K562 (cell line): Measurements from ENCODE around the gene MMP24OS. TPM values are rescaled to one million over a fixed set of nuclear protein-coding genes. Genes with fewer than 3 reads are reported as not detected.

ENCODE experiments used
- ATAC-seq: fragments of 200-7000 bp; cut with Tn5 transposase; 3 replicates; pipeline ENCODE4 v1.9.1; 2020; ENCODE audit warnings: moderate library complexity
- BruUV-seq: library from RNA; stranded (reverse); fragments of 400-500 nt; replicated peaks from 2 replicates; lab custom pipeline; 2021; lab: Mats Ljungman, UMichigan
- CTCF ChIA-PET: fragments of 300-600 bp; formaldehyde crosslinking; extraction: SDS; loops from one replicate; lab custom pipeline; 2021; ENCODE audit warnings: low intra/inter-chr PET ratio; lab: Yijun Ruan, JAX
- POLR2A ChIA-PET: fragments of 300-600, 350-650 bp; sonication (Branson Sonifier 250); formaldehyde crosslinking; extraction: SDS; loops from one replicate; lab custom pipeline; 2021; ENCODE audit warnings: antibody characterized with exemption, inconsistent platforms; lab: Yijun Ruan, JAX
- DNase-seq, 4 experiments: peaks; one replicate each; pipeline versions ENCODE4 v3.0.0 to v3.0.0-alpha.2; 2011 to 2018; ENCODE audit warnings: low spot score in 3 of 4, mixed read lengths in 3 of 4; ENCODE audit errors: extremely low read depth in 1 of 4
- FAIRE-seq: peaks from 2 replicates; lab custom pipeline; 2011; peaks lifted over from hg19 to GRCh38; lab: Jason Lieb, UNC
- H2AFZ ChIP-seq: 2 replicates; pipeline ENCODE4 v1.6.0; 2011; ENCODE audit warnings: low read depth, low read length, control low read depth, inconsistent platforms
- H3K27ac ChIP-seq: fragments of 200-600 bp; 3 replicates; pipeline ENCODE4 v1.8.0; 2011; ENCODE audit warnings: low read depth, mild to moderate bottlenecking, control low read depth, inconsistent platforms, low read length, moderate library complexity, mixed read lengths; ENCODE audit errors: extremely low read depth
- H3K27me3 ChIP-seq, 2 experiments: fragments of 300-600 bp in 1 of 2; 2 replicates in 1 of 2; 3 replicates in 1 of 2; pipeline versions ENCODE4 v1.6.0 to v1.8.0; 2011; ENCODE audit warnings: inconsistent platforms in 2 of 2, low read length in 2 of 2, mild to moderate bottlenecking in 1 of 2, mixed read lengths in 1 of 2, moderate library complexity in 1 of 2; ENCODE audit not compliant: control insufficient read depth in 2 of 2, insufficient read depth in 2 of 2
- H3K36me3 ChIP-seq: fragments of 300-600 bp; 3 replicates; pipeline ENCODE4 v1.8.0; 2011; ENCODE audit warnings: mild to moderate bottlenecking, low read length, inconsistent platforms; ENCODE audit not compliant: control insufficient read depth, insufficient read depth
- H3K4me1 ChIP-seq, 2 experiments: fragments of 200-600 bp in 1 of 2; replicated peaks in 1 of 2; 2 replicates in 1 of 2; 3 replicates in 1 of 2; pipeline versions ENCODE4 v1.5.1 to v1.8.0; 2011; ENCODE audit warnings: inconsistent platforms in 2 of 2, low read length in 2 of 2, mild to moderate bottlenecking in 1 of 2, mixed read lengths in 1 of 2, moderate library complexity in 1 of 2; ENCODE audit not compliant: control insufficient read depth in 2 of 2, insufficient read depth in 2 of 2
- H3K4me2 ChIP-seq: 2 replicates; pipeline ENCODE4 v1.6.1; 2011; ENCODE audit warnings: low read length, control low read depth, inconsistent platforms, mixed read lengths; ENCODE audit not compliant: insufficient read depth
- H3K4me3 ChIP-seq: fragments of 200-600 bp; sonication (generic), shearing (Covaris generic); 2 replicates; pipeline ENCODE4 v1.5.1; 2016; ENCODE audit warnings: control low read depth, inconsistent platforms
- H3K79me2 ChIP-seq: fragments of 200-600 bp; 3 replicates; pipeline ENCODE4 v1.8.0; 2011; ENCODE audit warnings: low read length, inconsistent platforms; ENCODE audit not compliant: control insufficient read depth, insufficient read depth
- H3K9ac ChIP-seq, 2 experiments: 2 replicates each; pipeline versions ENCODE4 v1.6.0 to v1.6.1; 2011; ENCODE audit warnings: low read depth in 2 of 2, low read length in 2 of 2, control low read depth in 1 of 2, inconsistent platforms in 1 of 2, mild to moderate bottlenecking in 1 of 2, mixed read lengths in 1 of 2; ENCODE audit not compliant: insufficient read depth in 1 of 2
- H3K9me1 ChIP-seq: one replicate; pipeline ENCODE4 v1.6.0; 2011; ENCODE audit warnings: inconsistent platforms, mild to moderate bottlenecking, low read length, moderate library complexity; ENCODE audit not compliant: control insufficient read depth, insufficient read depth
- H3K9me3 ChIP-seq: replicated peaks from 2 replicates; pipeline ENCODE4 v1.5.1; 2011; ENCODE audit warnings: low read depth, low read length, inconsistent platforms; ENCODE audit not compliant: control insufficient read depth, insufficient read depth
- H4K20me1 ChIP-seq: replicated peaks from 2 replicates; pipeline ENCODE4 v1.6.1; 2011; ENCODE audit warnings: low read length, inconsistent platforms, mixed read lengths; ENCODE audit not compliant: control insufficient read depth, insufficient read depth
- ARID3B ChIP-seq: fragments of 250-450 bp; sonication (Bioruptor Pico); IDR thresholded peaks from 2 replicates; pipeline ENCODE4 v1.4.0; 2020; ENCODE audit warnings: borderline replicate concordance
- DMBX1 ChIP-seq: fragments of 250-450 bp; sonication (Bioruptor Pico); IDR thresholded peaks from 2 replicates; pipeline ENCODE4 v1.8.0; 2022; ENCODE audit warnings: inconsistent platforms, mild to moderate bottlenecking, moderate library complexity, borderline replicate concordance
- GTF3C2 ChIP-seq: IDR thresholded peaks from 3 replicates; pipeline ENCODE4 v1.6.1; 2011; ENCODE audit warnings: borderline replicate concordance, mild to moderate bottlenecking, moderate library complexity; ENCODE audit not compliant: insufficient read length; ENCODE audit errors: extremely low read depth
- HCFC1 ChIP-seq: IDR thresholded peaks from 2 replicates; pipeline ENCODE4 v1.6.1; 2012; ENCODE audit warnings: low read depth, low read length, improper control_type of control experiment
- HNRNPK ChIP-seq: fragments of 200-400 bp; formaldehyde crosslinking; IDR thresholded peaks from one replicate; pipeline ENCODE4 v1.6.1; 2018; ENCODE audit warnings: mild to moderate bottlenecking, low read depth, low read length; ENCODE audit not compliant: poor library complexity, severe bottlenecking
- HNRNPLL ChIP-seq: fragments of 200-400 bp; formaldehyde crosslinking; IDR thresholded peaks from 2 replicates; pipeline ENCODE4 v1.6.1; 2017; ENCODE audit warnings: low read length, low read depth, mild to moderate bottlenecking; ENCODE audit not compliant: poor library complexity, severe bottlenecking
- NR1H2 ChIP-seq: sonication (generic); formaldehyde crosslinking; IDR thresholded peaks from 2 replicates; pipeline ENCODE4 v1.4.0; 2020; ENCODE audit warnings: mild to moderate bottlenecking, missing genetic modification reagents
- NR2C1 ChIP-seq, 2 experiments: fragments of 450-650 bp; IDR thresholded peaks; 2 replicates each; pipeline ENCODE4 v1.6.1; 2017; ENCODE audit warnings: mild to moderate bottlenecking in 2 of 2, antibody characterized with exemption in 1 of 2, inconsistent platforms in 1 of 2, missing compliant biosample characterization in 1 of 2, missing genetic modification characterization in 1 of 2
- NR2F6 ChIP-seq: fragments of 450-650 bp; formaldehyde crosslinking; IDR thresholded peaks from 2 replicates; pipeline ENCODE4 v1.4.0; 2020; ENCODE audit warnings: mild to moderate bottlenecking
- SMARCA4 ChIP-seq: fragments of 450-650 bp; IDR thresholded peaks from 2 replicates; pipeline ENCODE4 v1.6.1; 2016
- ZNF24 ChIP-seq: fragments of 450-650 bp; IDR thresholded peaks from 2 replicates; pipeline ENCODE4 v1.6.1; 2016
- ZNF511 ChIP-seq: sonication (generic); formaldehyde crosslinking; IDR thresholded peaks from 2 replicates; pipeline ENCODE4 v1.8.0; 2022; ENCODE audit warnings: mild to moderate bottlenecking, missing genetic modification reagents
- WGBS: fragments of 100-300 bp; shearing (Covaris generic); methylation state at CpG from one replicate; pipeline ENCODE4 v1.1.6; 2016; ENCODE audit warnings: low coverage, mixed read lengths; ENCODE audit not compliant: insufficient coverage; ENCODE audit errors: missing lambda C conversion rate; 5-methylcytosine and 5-hydroxymethylcytosine counted together
- in situ Hi-C: fragments of 300-500 bp; cut with MboI; formaldehyde crosslinking; loops from 4 replicates; pipeline ENCODE4 v1.15.0; 2018; ENCODE audit warnings: inconsistent platforms, mixed read lengths
- intact Hi-C: fragments of 100-400 bp; cut with micrococcal nuclease; formaldehyde crosslinking; loops from 2 replicates; pipeline ENCODE4 v1.14.2; 2022
- polyA plus RNA-seq, 8 experiments: library from polyadenylated mRNA; depleted of rRNA in 4 of 8; stranded (reverse) in 5 of 8; unstranded in 3 of 8; fragments of >200 nt; fragmentation: Nextera tagmentation in 2 of 8; fragmentation: Illumina TruSeq in 1 of 8; extraction: Ambion mirVana in 2 of 8; extraction: Trizol in 1 of 8; gene quantifications; 2 replicates each; pipeline versions ENCODE4 v1.2.1 to v1.2.3, GENCODE V29; 2011 to 2014; ENCODE audit warnings: inconsistent platforms in 1 of 8, missing spikeins in 1 of 8
- total RNA-seq, 7 experiments: library from RNA; depleted of rRNA in 6 of 7; stranded (reverse); fragments of >200 nt in 6 of 7; fragmentation: Illumina TruSeq in 2 of 7; extraction: Trizol in 2 of 7; gene quantifications; 2 replicates each; pipeline versions ENCODE4 v1.2.1 to v1.2.3, GENCODE V29; 2011 to 2021; ENCODE audit warnings: low replicate concordance in 1 of 7
- TF ChIP-seq, protein P1 (sequence below): fragments of 450-650 bp; IDR thresholded peaks from 2 replicates; pipeline ENCODE4 v1.6.1; 2016; ENCODE audit warnings: low read depth, mild to moderate bottlenecking, moderate library complexity
- TF ChIP-seq, protein P2 (sequence below), 3 experiments: fragments of 200-800 bp in 1 of 3; sonication (Bioruptor generic) in 1 of 3; sonication (generic) in 1 of 3; formaldehyde crosslinking in 1 of 3; IDR thresholded peaks; 2 replicates each; pipeline versions ENCODE4 v1.6.1 to v1.8.0; 2016 to 2022; ENCODE audit warnings: mild to moderate bottlenecking in 2 of 3, missing compliant biosample characterization in 2 of 3, missing genetic modification characterization in 2 of 3, missing genetic modification reagents in 1 of 3

Gene MMP24OS
- total and polyA plus RNA-seq, 9 of the 15 experiments (the other 6 are each of a cell fraction or from before 2014, with no cell fraction given): 0.92 to 41.5 (median 11.4) TPM

DNA sequence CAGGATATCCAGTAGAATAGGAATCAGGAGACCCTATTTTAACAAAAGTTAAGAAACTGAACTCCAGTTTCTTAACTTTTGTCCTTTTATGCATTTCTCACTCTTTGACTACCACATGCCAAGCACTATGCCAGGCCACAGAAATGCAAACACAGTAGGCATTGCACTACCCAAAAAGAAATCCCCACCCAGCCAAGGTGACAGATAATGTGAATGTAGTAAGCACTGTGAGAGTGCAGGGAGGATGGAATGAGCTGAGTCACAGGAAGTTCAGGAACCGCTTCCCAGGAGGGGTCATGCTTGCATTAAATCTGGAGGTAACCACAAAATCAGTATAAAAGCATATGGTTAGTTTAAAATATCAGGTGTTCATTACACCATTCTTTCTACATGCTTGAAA lies 34.4 kb upstream of the MMP24OS start:
- H3K79me2 ChIP-seq: no peaks in the 10 kb centered on the region
- H3K27ac ChIP-seq: peak overlapping the region; percentile 22; the same call in 1 of the 3 replicates
- in situ Hi-C loops: loop anchor here (25.0 kb wide), 1 partner anchor 125 kb away; the partner anchor contains the start of gene GDF5
- H3K4me1 ChIP-seq: peaks cover 0 to 16% of the 10 kb centered on the region in 2 experiments; a peak in 4 of 5 replicates
- no peaks in the 10 kb centered on the region for H3K9me1 ChIP-seq
- no peak overlapping the region for H3K9ac ChIP-seq
- peak; percentile 74 for FAIRE-seq
- peak; percentile 83 for ATAC-seq
- no TSS peak for BruUV-seq
- intact Hi-C loops: no loop called here
- H3K9me3 ChIP-seq: no peaks in the 10 kb centered on the region
- ChIA-PET POLR2A (interaction anchor here (0.8 to 1.4 kb wide), 3 partner anchors 20 to 142 kb away, joined by 3 to 4 read pairs (median 3); no protein-coding TSS in a partner anchor), CTCF (no interaction called here)
- no peaks in the 10 kb centered on the region for H4K20me1 ChIP-seq
- no peak overlapping the region for H3K4me3 ChIP-seq
- 0% methylated on average over 1 of the region's 1 CpG for WGBS
- no peaks in the 10 kb centered on the region for H3K27me3 ChIP-seq
- no peak overlapping the region for H3K4me2 ChIP-seq
- H2AFZ ChIP-seq: no peak overlapping the region
- peak in 2 of 4 experiments; percentile 39 to 65 for DNase-seq
- peaks cover 10% of the 10 kb centered on the region; the same call in 2 of the 3 replicates for H3K36me3 ChIP-seq
- TF ChIP-seq NR1H2 (no peak), HNRNPK (no peak), HCFC1 (no peak), NR2F6 (CRISPR knock-in tag) (no peak), SMARCA4 (peak; percentile 69), DMBX1 (CRISPR knock-in tag) (0 out of 2 replicates have a peak, but pooled peaks have one; percentile 18), GTF3C2 (no peak), HNRNPLL (no peak), NR2C1 (IDR thresholded peaks at IDR 0.05) (peak; percentile 51), NR2C1 (tag; IDR thresholded peaks at IDR 0.05) (no peak), ARID3B (CRISPR knock-in tag) (no peak), ZNF511 (CRISPR knock-in tag) (no peak), ZNF24 (no peak)
- TF ChIP-seq, protein P1, sequence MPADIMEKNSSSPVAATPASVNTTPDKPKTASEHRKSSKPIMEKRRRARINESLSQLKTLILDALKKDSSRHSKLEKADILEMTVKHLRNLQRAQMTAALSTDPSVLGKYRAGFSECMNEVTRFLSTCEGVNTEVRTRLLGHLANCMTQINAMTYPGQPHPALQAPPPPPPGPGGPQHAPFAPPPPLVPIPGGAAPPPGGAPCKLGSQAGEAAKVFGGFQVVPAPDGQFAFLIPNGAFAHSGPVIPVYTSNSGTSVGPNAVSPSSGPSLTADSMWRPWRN: no peak
- TF ChIP-seq, protein P2, sequence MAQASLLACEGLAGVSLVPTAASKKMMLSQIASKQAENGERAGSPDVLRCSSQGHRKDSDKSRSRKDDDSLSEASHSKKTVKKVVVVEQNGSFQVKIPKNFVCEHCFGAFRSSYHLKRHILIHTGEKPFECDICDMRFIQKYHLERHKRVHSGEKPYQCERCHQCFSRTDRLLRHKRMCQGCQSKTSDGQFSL (CRISPR knock-in tag; IDR thresholded peaks at IDR 0.05): no peak
- TF ChIP-seq, protein P2 (tag; IDR thresholded peaks at IDR 0.05): no peak
